HepG2 (cell line): ENCODE data around the gene YAP1. TPM values are rescaled to one million over a fixed set of nuclear protein-coding genes. Genes with fewer than 3 reads are reported as not detected.

Experiments used
- ARID5B ChIP-seq: IDR thresholded peaks from 2 replicates; pipeline ENCODE4 v1.4.0; 2020; ENCODE audit warnings: mild to moderate bottlenecking, missing genetic modification reagents
- ASH2L ChIP-seq: fragments of 300-600, 200-600 bp; sonication (generic); IDR thresholded peaks from 2 replicates; pipeline ENCODE4 v1.7.0; 2017; ENCODE audit warnings: low read depth, mild to moderate bottlenecking, moderate library complexity, mixed read lengths, low read length; ENCODE audit not compliant: insufficient read length
- DNMT3B ChIP-seq: conservative IDR thresholded peaks from 2 replicates; pipeline ENCODE4 v1.6.1; 2016; ENCODE audit warnings: missing biosample characterization, control low read depth
- GFI1 ChIP-seq: sonication (generic); formaldehyde crosslinking; IDR thresholded peaks from 2 replicates; pipeline ENCODE4 v1.5.0; 2020; ENCODE audit warnings: missing genetic modification reagents, mild to moderate bottlenecking, borderline replicate concordance
- GTF2F1 ChIP-seq: fragments of 150-350 bp; IDR thresholded peaks from 2 replicates; pipeline ENCODE4 v1.6.1; 2014; ENCODE audit warnings: low read length
- HES4 ChIP-seq: sonication (generic); formaldehyde crosslinking; IDR thresholded peaks from 2 replicates; pipeline ENCODE4 v1.9.0; 2021; ENCODE audit warnings: mild to moderate bottlenecking, missing genetic modification reagents, borderline replicate concordance
- MAFG ChIP-seq: sonication (generic); formaldehyde crosslinking; IDR thresholded peaks from 2 replicates; pipeline ENCODE4 v1.5.1; 2020; ENCODE audit warnings: mild to moderate bottlenecking, missing genetic modification reagents
- MED13 ChIP-seq: sonication (generic); formaldehyde crosslinking; IDR thresholded peaks from 2 replicates; pipeline ENCODE4 v1.5.0; 2020; ENCODE audit warnings: missing genetic modification reagents
- NCOA2 ChIP-seq: sonication (generic); formaldehyde crosslinking; IDR thresholded peaks from 2 replicates; pipeline ENCODE4 v1.8.0; 2022; ENCODE audit warnings: inconsistent platforms
- NR2C2 ChIP-seq: sonication (generic); formaldehyde crosslinking; IDR thresholded peaks from 2 replicates; pipeline ENCODE4 v1.4.0; 2020; ENCODE audit warnings: missing genetic modification reagents, mild to moderate bottlenecking, moderate library complexity, borderline replicate concordance
- NR2F2 ChIP-seq: IDR thresholded peaks from 2 replicates; pipeline ENCODE4 v1.6.1; 2012; ENCODE audit warnings: low read depth, inconsistent platforms, borderline replicate concordance
- PAXIP1 ChIP-seq: sonication (generic); formaldehyde crosslinking; conservative IDR thresholded peaks from 2 replicates; pipeline ENCODE4 v1.4.0; 2020; ENCODE audit warnings: mild to moderate bottlenecking, missing genetic modification reagents, moderate library complexity
- SALL2 ChIP-seq: sonication (generic); formaldehyde crosslinking; IDR thresholded peaks from 2 replicates; pipeline ENCODE4 v1.8.1; 2023; ENCODE audit warnings: mild to moderate bottlenecking, missing genetic modification reagents, inconsistent platforms
- SOX5 ChIP-seq: IDR thresholded peaks from 2 replicates; pipeline ENCODE4 v1.6.1; 2016; ENCODE audit warnings: borderline replicate concordance
- TAF1 ChIP-seq: sonication (generic); formaldehyde crosslinking; IDR thresholded peaks from 2 replicates; pipeline ENCODE4 v1.4.0; 2020; ENCODE audit warnings: missing genetic modification reagents
- WIZ ChIP-seq: sonication (generic); formaldehyde crosslinking; IDR thresholded peaks from 2 replicates; pipeline ENCODE4 v1.5.1; 2020; ENCODE audit warnings: mild to moderate bottlenecking, missing genetic modification reagents
- YEATS4 ChIP-seq: sonication (generic); formaldehyde crosslinking; IDR thresholded peaks from 2 replicates; pipeline ENCODE4 v1.4.0; 2020; ENCODE audit warnings: missing genetic modification reagents, borderline replicate concordance
- ZNF343 ChIP-seq: sonication (generic); formaldehyde crosslinking; IDR thresholded peaks from 2 replicates; pipeline ENCODE4 v1.4.0; 2020; ENCODE audit warnings: mild to moderate bottlenecking, missing genetic modification reagents
- ZNF44 ChIP-seq: sonication (generic); formaldehyde crosslinking; IDR thresholded peaks from 2 replicates; pipeline ENCODE4 v1.5.1; 2020; ENCODE audit warnings: mild to moderate bottlenecking, missing genetic modification reagents
- ZNF441 ChIP-seq: sonication (generic); formaldehyde crosslinking; IDR thresholded peaks from 2 replicates; pipeline ENCODE4 v1.7.0; 2021; ENCODE audit warnings: missing genetic modification reagents, borderline replicate concordance
- ZNF749 ChIP-seq: sonication (generic); formaldehyde crosslinking; IDR thresholded peaks from 2 replicates; pipeline ENCODE4 v1.8.0; 2022; ENCODE audit warnings: mild to moderate bottlenecking, missing genetic modification reagents, moderate library complexity, borderline replicate concordance
- ZNF781 ChIP-seq: sonication (generic); formaldehyde crosslinking; IDR thresholded peaks from 2 replicates; pipeline ENCODE4 v1.5.1; 2020; ENCODE audit warnings: borderline replicate concordance, mild to moderate bottlenecking, missing genetic modification reagents; ENCODE audit errors: not compliant biosample characterization
- polyA plus RNA-seq, 8 experiments: library from polyadenylated mRNA; depleted of rRNA in 3 of 8; stranded (reverse) in 7 of 8; unstranded in 1 of 8; fragments of >200 nt; fragmentation: Illumina TruSeq in 4 of 8; extraction: Trizol in 4 of 8; gene quantifications; 2 replicates each; pipeline versions ENCODE4 v1.2.1 to v1.2.3, GENCODE V29; 2011 to 2016; ENCODE audit warnings: low read depth in 4 of 8, missing spikeins in 1 of 8, mixed read lengths in 1 of 8; ENCODE audit not compliant: insufficient read depth in 1 of 8
- total RNA-seq, 5 experiments: library from RNA; depleted of rRNA; stranded (reverse); fragments of >200 nt; fragmentation: Illumina TruSeq; extraction: Trizol; gene quantifications; 2 replicates each; pipeline ENCODE4 v1.2.3, GENCODE V29; 2016; ENCODE audit warnings: low read depth in 1 of 5
- TF ChIP-seq, protein P1 (sequence below): sonication (generic); formaldehyde crosslinking; IDR thresholded peaks from 2 replicates; pipeline ENCODE4 v1.9.0; 2021; ENCODE audit warnings: missing genetic modification reagents, borderline replicate concordance

YAP1 gene
- total and polyA plus RNA-seq, 2 of the 13 experiments (the other 11 are each of a cell fraction or from before 2014, with no cell fraction given), result 59.5 to 91.0 TPM

GRCh38 chr11:102238391-102238821 lies 128.2 kb downstream of the YAP1 start (continued):
- TF ChIP-seq ZNF441 (CRISPR knock-in tag) (no peak), PAXIP1 (CRISPR knock-in tag) (peak; percentile 73), WIZ (no peak), TAF1 (CRISPR knock-in tag) (no peak), DNMT3B (CRISPR knock-in tag) (no peak), ZNF343 (CRISPR knock-in tag) (no peak), MAFG (CRISPR knock-in tag) (no peak), NR2C2 (no peak), ZNF749 (CRISPR knock-in tag) (no peak), ZNF781 (CRISPR knock-in tag) (no peak), ZNF44 (CRISPR knock-in tag) (no peak), SOX5 (CRISPR knock-in tag) (peak; percentile 89), GTF2F1 (no peak), ARID5B (peak; percentile 67; the same call in 1 of the 2 replicates), ASH2L (peak; percentile 70), HES4 (CRISPR knock-in tag) (no peak), NR2F2 (no peak), NCOA2 (CRISPR knock-in tag) (no peak), SALL2 (CRISPR knock-in tag) (no peak), MED13 (no peak), GFI1 (CRISPR knock-in tag) (no peak), YEATS4 (CRISPR knock-in tag) (no peak)
- TF ChIP-seq, protein P1, sequence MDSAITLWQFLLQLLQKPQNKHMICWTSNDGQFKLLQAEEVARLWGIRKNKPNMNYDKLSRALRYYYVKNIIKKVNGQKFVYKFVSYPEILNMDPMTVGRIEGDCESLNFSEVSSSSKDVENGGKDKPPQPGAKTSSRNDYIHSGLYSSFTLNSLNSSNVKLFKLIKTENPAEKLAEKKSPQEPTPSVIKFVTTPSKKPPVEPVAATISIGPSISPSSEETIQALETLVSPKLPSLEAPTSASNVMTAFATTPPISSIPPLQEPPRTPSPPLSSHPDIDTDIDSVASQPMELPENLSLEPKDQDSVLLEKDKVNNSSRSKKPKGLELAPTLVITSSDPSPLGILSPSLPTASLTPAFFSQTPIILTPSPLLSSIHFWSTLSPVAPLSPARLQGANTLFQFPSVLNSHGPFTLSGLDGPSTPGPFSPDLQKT (CRISPR knock-in tag), result no peak
